H1 (cell line): ENCODE data around the gene RAD23A. TPM values are rescaled to one million over a fixed set of nuclear protein-coding genes. Genes with fewer than 3 reads are reported as not detected.

ENCODE experiments used
- CTCF ChIA-PET: fragments of 300-600 bp; sonication (Branson Sonifier 250); formaldehyde crosslinking; loops from one replicate; lab custom pipeline; 2021; ENCODE audit not compliant: partially characterized antibody; lab: Charles Lee
- POLR2A ChIA-PET: fragments of 300-600 bp; sonication (Branson Sonifier 250); formaldehyde crosslinking; loops from one replicate; lab custom pipeline; 2021; ENCODE audit warnings: inconsistent platforms; ENCODE audit not compliant: partially characterized antibody; lab: Charles Lee
- DNase-seq, 2 experiments: peaks; one replicate each; pipeline versions ENCODE4 v3.0.0 to v3.0.0-alpha.2; 2010 to 2022; ENCODE audit warnings: low spot score in 2 of 2, low read depth in 1 of 2, mixed read lengths in 1 of 2
- FAIRE-seq: peaks from 2 replicates; lab custom pipeline; 2011; peaks lifted over from hg19 to GRCh38; lab: Jason Lieb, UNC
- H2AFZ ChIP-seq: 2 replicates; pipeline ENCODE4 v1.8.1; 2012; ENCODE audit warnings: low read length, inconsistent platforms
- H2AK5ac ChIP-seq: 2 replicates; pipeline ENCODE4 v1.6.1; 2013; ENCODE audit warnings: low read depth, low read length
- H2BK120ac ChIP-seq: replicated peaks from 2 replicates; pipeline ENCODE3; 2013; ENCODE audit warnings: low read depth, low read length, inconsistent platforms
- H2BK12ac ChIP-seq: 2 replicates; pipeline ENCODE4 v1.6.1; 2013; ENCODE audit warnings: low read depth, low read length
- H2BK15ac ChIP-seq: 2 replicates; pipeline ENCODE4 v1.6.1; 2013; ENCODE audit warnings: low read length
- H2BK20ac ChIP-seq: 2 replicates; pipeline ENCODE4 v1.6.1; 2013; ENCODE audit warnings: low read length
- H2BK5ac ChIP-seq: 2 replicates; pipeline ENCODE4 v1.6.1; 2013; ENCODE audit warnings: low read depth, low read length
- H3K14ac ChIP-seq: 2 replicates; pipeline ENCODE4 v1.6.1; 2013; ENCODE audit warnings: inconsistent platforms; ENCODE audit not compliant: insufficient read length
- H3K18ac ChIP-seq: 2 replicates; pipeline ENCODE4 v1.6.1; 2013; ENCODE audit warnings: low read length; ENCODE audit errors: extremely low read depth
- H3K23ac ChIP-seq: 2 replicates; pipeline ENCODE4 v1.6.1; 2013; ENCODE audit warnings: inconsistent platforms; ENCODE audit not compliant: insufficient read length
- H3K23me2 ChIP-seq: 2 replicates; pipeline ENCODE4 v1.6.1; 2013; ENCODE audit warnings: low read depth, low read length
- H3K27ac ChIP-seq: 2 replicates; pipeline ENCODE4 v1.6.1; 2011; ENCODE audit warnings: low read depth, low read length, inconsistent platforms
- H3K27me3 ChIP-seq, 4 experiments: replicated peaks in 1 of 4; 1 replicate in 1 of 4; 2 replicates in 3 of 4; pipeline versions ENCODE4 v1.6.1 to v1.8.1; 2011 to 2013; ENCODE audit warnings: low read length in 3 of 4, mild to moderate bottlenecking in 3 of 4, inconsistent platforms in 2 of 4, mixed read lengths in 2 of 4, moderate library complexity in 1 of 4; ENCODE audit not compliant: control insufficient read depth in 3 of 4, insufficient read depth in 3 of 4; ENCODE audit errors: extremely low read depth in 1 of 4
- H3K36me3 ChIP-seq, 4 experiments: 2 replicates each; pipeline versions ENCODE4 v1.6.1 to v1.8.1; 2011 to 2013; ENCODE audit warnings: mild to moderate bottlenecking in 4 of 4, low read length in 3 of 4, moderate library complexity in 2 of 4, control low read depth in 1 of 4, inconsistent platforms in 1 of 4; ENCODE audit not compliant: insufficient read depth in 4 of 4, control insufficient read depth in 2 of 4
- H3K4ac ChIP-seq: replicated peaks from 2 replicates; pipeline ENCODE3; 2013; ENCODE audit warnings: low read length, low read depth, mixed read lengths, inconsistent platforms; ENCODE audit not compliant: insufficient read length
- H3K4me1 ChIP-seq, 4 experiments: replicated peaks in 1 of 4; 1 replicate in 1 of 4; 2 replicates in 3 of 4; pipeline versions ENCODE4 v1.6.1 to v1.8.1; 2011 to 2013; ENCODE audit warnings: low read length in 3 of 4, inconsistent platforms in 2 of 4, mixed read lengths in 1 of 4; ENCODE audit not compliant: insufficient read depth in 4 of 4, control insufficient read depth in 3 of 4
- H3K4me2 ChIP-seq, 2 experiments: 2 replicates each; pipeline versions ENCODE4 v1.6.1 to v1.8.1; 2011 to 2013; ENCODE audit warnings: low read depth in 2 of 2, low read length in 2 of 2, control low read depth in 1 of 2, inconsistent platforms in 1 of 2, mild to moderate bottlenecking in 1 of 2; ENCODE audit not compliant: insufficient read depth in 1 of 2
- H3K4me3 ChIP-seq, 4 experiments: fragments of 200-600, 300-600 bp in 1 of 4; sonication (generic), shearing (Covaris generic), sonication (Bioruptor Twin) in 1 of 4; 2 replicates each; pipeline versions ENCODE4 v1.5.1 to v1.8.1; 2011 to 2016; ENCODE audit warnings: low read length in 4 of 4, low read depth in 3 of 4, control low read depth in 2 of 4, inconsistent platforms in 2 of 4, mild to moderate bottlenecking in 2 of 4, mixed read lengths in 1 of 4, moderate library complexity in 1 of 4; ENCODE audit not compliant: insufficient read depth in 2 of 4; ENCODE audit errors: extremely low read depth in 1 of 4
- H3K56ac ChIP-seq: replicated peaks from 2 replicates; pipeline ENCODE3; 2013; ENCODE audit warnings: low read depth, mild to moderate bottlenecking, mixed read lengths, low read length, inconsistent platforms; ENCODE audit not compliant: insufficient read length
- H3K79me1 ChIP-seq: 2 replicates; pipeline ENCODE4 v1.6.1; 2013; ENCODE audit warnings: low read depth, low read length, control low read depth
- H3K79me2 ChIP-seq, 2 experiments: 2 replicates each; pipeline versions ENCODE4 v1.6.1 to v1.8.1; 2012 to 2013; ENCODE audit warnings: low read length in 2 of 2, mild to moderate bottlenecking in 2 of 2, inconsistent platforms in 1 of 2; ENCODE audit not compliant: insufficient read depth in 2 of 2, control insufficient read depth in 1 of 2
- H3K9ac ChIP-seq, 4 experiments: replicated peaks in 1 of 4; 1 replicate in 1 of 4; 2 replicates in 3 of 4; pipeline versions ENCODE4 v1.6.1 to v1.8.1; 2011 to 2013; ENCODE audit warnings: low read depth in 3 of 4, low read length in 3 of 4, control low read depth in 2 of 4, mild to moderate bottlenecking in 2 of 4, moderate library complexity in 2 of 4, inconsistent platforms in 1 of 4; ENCODE audit errors: extremely low read depth in 1 of 4
- H3K9me3 ChIP-seq, 2 experiments: 2 replicates each; pipeline versions ENCODE4 v1.6.1 to v1.8.1; 2012 to 2013; ENCODE audit warnings: mild to moderate bottlenecking in 2 of 2, moderate library complexity in 2 of 2, control low read depth in 1 of 2, inconsistent platforms in 1 of 2, low read depth in 1 of 2, low read length in 1 of 2, mixed read lengths in 1 of 2; ENCODE audit not compliant: insufficient read depth in 2 of 2
- H4K20me1 ChIP-seq, 2 experiments: replicated peaks in 1 of 2; 2 replicates each; pipeline versions ENCODE3 to v1.8.1; 2011 to 2013; ENCODE audit warnings: inconsistent platforms in 2 of 2, low read length in 2 of 2, mild to moderate bottlenecking in 1 of 2; ENCODE audit not compliant: insufficient read depth in 2 of 2, control insufficient read depth in 1 of 2
- H4K5ac ChIP-seq: 2 replicates; pipeline ENCODE4 v1.6.1; 2013; ENCODE audit warnings: low read length, low read depth, mixed read lengths, inconsistent platforms; ENCODE audit not compliant: insufficient read length
- H4K8ac ChIP-seq: 2 replicates; pipeline ENCODE4 v1.8.0; 2013; ENCODE audit warnings: mild to moderate bottlenecking, moderate library complexity, low read length, inconsistent platforms; ENCODE audit not compliant: insufficient read depth; ENCODE audit errors: extremely low read depth
- H4K91ac ChIP-seq: replicated peaks from 2 replicates; pipeline ENCODE3; 2013; ENCODE audit warnings: low read length, mixed read lengths, inconsistent platforms; ENCODE audit not compliant: insufficient read length
- BACH1 ChIP-seq: IDR thresholded peaks from 2 replicates; pipeline ENCODE4 v1.6.1; 2012; ENCODE audit warnings: low read length, improper control_type of control experiment
- CBX5 ChIP-seq: fragments of 300-800, 300-1000 bp; sonication (generic); IDR thresholded peaks from 2 replicates; pipeline ENCODE4 v1.7.1; 2016; ENCODE audit warnings: antibody characterized with exemption, low read length, low read depth
- CEBPB ChIP-seq: IDR thresholded peaks from 2 replicates; pipeline ENCODE4 v1.6.1; 2012; ENCODE audit warnings: low read depth, low read length
- CHD2 ChIP-seq: IDR thresholded peaks from 2 replicates; pipeline ENCODE4 v1.6.1; 2012; ENCODE audit warnings: low read length, improper control_type of control experiment
- CTBP2 ChIP-seq: IDR thresholded peaks from 2 replicates; pipeline ENCODE4 v1.7.0; 2011; ENCODE audit warnings: borderline replicate concordance, mild to moderate bottlenecking, moderate library complexity, mixed read lengths, low read length; ENCODE audit not compliant: insufficient read depth, insufficient read length
- HDAC2 ChIP-seq, 2 experiments: fragments of 300-600 bp in 1 of 2; sonication (generic) in 1 of 2; IDR thresholded peaks; 2 replicates each; pipeline ENCODE4 v1.6.1; 2011 to 2012; ENCODE audit warnings: low read depth in 2 of 2, low read length in 2 of 2, mild to moderate bottlenecking in 2 of 2, moderate library complexity in 2 of 2, borderline replicate concordance in 1 of 2, inconsistent platforms in 1 of 2
- HDAC6 ChIP-seq: IDR thresholded peaks from one replicate; pipeline ENCODE4 v1.7.1; 2012; ENCODE audit warnings: low read depth, mild to moderate bottlenecking, inconsistent platforms, low read length, moderate library complexity
- KDM1A ChIP-seq: fragments of 200-600, 300-600 bp; sonication (generic); IDR thresholded peaks from 2 replicates; pipeline ENCODE4 v1.7.1; 2016; ENCODE audit warnings: mild to moderate bottlenecking, low read length, borderline replicate concordance
- RAD21 ChIP-seq, 2 experiments: IDR thresholded peaks in 1 of 2; conservative IDR thresholded peaks in 1 of 2; 2 replicates each; pipeline ENCODE4 v1.6.1; 2011; ENCODE audit warnings: low read depth in 2 of 2, low read length in 2 of 2, improper control_type of control experiment in 1 of 2, inconsistent platforms in 1 of 2, mild to moderate bottlenecking in 1 of 2, moderate library complexity in 1 of 2
- RXRA ChIP-seq: IDR thresholded peaks from 2 replicates; pipeline ENCODE4 v1.6.1; 2011; ENCODE audit warnings: low read depth, mild to moderate bottlenecking, low read length, moderate library complexity; ENCODE audit not compliant: insufficient read depth
- SIX5 ChIP-seq: IDR thresholded peaks from 2 replicates; pipeline ENCODE4 v1.6.1; 2011; ENCODE audit warnings: mild to moderate bottlenecking, low read depth, low read length
- SP1 ChIP-seq: IDR thresholded peaks from 2 replicates; pipeline ENCODE4 v1.6.1; 2011; ENCODE audit warnings: low read depth, low read length
- SP2 ChIP-seq: IDR thresholded peaks from 2 replicates; pipeline ENCODE4 v1.6.1; 2012; ENCODE audit warnings: mild to moderate bottlenecking, low read length, inconsistent platforms
- WGBS, 2 experiments: shearing (Covaris generic) in 1 of 2; methylation state at CpG; one replicate each; pipeline versions ENCODE4 v1.1.6 to v1.1.7; 2013 to 2015; ENCODE audit warnings: low lambda C conversion rate in 2 of 2, mixed read lengths in 2 of 2, inconsistent platforms in 1 of 2, low coverage in 1 of 2, missing lambda C conversion rate in 1 of 2; ENCODE audit not compliant: insufficient replicate concordance in 2 of 2, insufficient coverage in 1 of 2, insufficient read length in 1 of 2; ENCODE audit errors: extremely low coverage in 1 of 2, missing lambda C conversion rate in 1 of 2; 5-methylcytosine and 5-hydroxymethylcytosine counted together
- polyA plus RNA-seq, 7 experiments: library from polyadenylated mRNA; depleted of rRNA in 3 of 7; stranded (reverse) in 5 of 7; unstranded in 2 of 7; fragments of >200 nt in 5 of 7; fragments of 200-250 nt in 2 of 7; gene quantifications; 1 replicate in 5 of 7; 2 replicates in 1 of 7; 4 replicates in 1 of 7; pipeline versions ENCODE4 v1.2.1 to v1.2.3, GENCODE V29; 2011 to 2013; ENCODE audit warnings: missing spikeins in 2 of 7, mixed read lengths in 2 of 7
- total RNA-seq: library from RNA; stranded (reverse); fragmentation: NEBNext Ultra II Directional; extraction: Animal tissue kit (Norgen Biotek cat#: 25700); gene quantifications from 2 replicates; pipeline ENCODE4 v1.2.1, GENCODE V29; 2021

Gene RAD23A
- total and polyA plus RNA-seq, 2 of the 8 experiments (the other 6 are each of a cell fraction or from before 2014, with no cell fraction given) = 40.0 to 76.1 TPM

- H4K91ac ChIP-seq = no peak overlapping the region
- ChIA-PET CTCF (interaction anchor here (0.6 to 1.5 kb wide), 5 partner anchors 9 to 296 kb away, joined by 3 to 5 read pairs (median 3); partner anchors contain the start of gene GCDH), POLR2A (interaction anchor here (0.8 to 15.0 kb wide), 10 partner anchors 9 to 48 kb away, joined by 3 to 180 read pairs (median 6); partner anchors contain the start of genes CALR, GCDH and SYCE2)
- no peak for DNase-seq
- H2BK15ac ChIP-seq = no peak overlapping the region
- no peak overlapping the region for H3K14ac ChIP-seq
- no peaks in the 10 kb centered on the region for H3K79me2 ChIP-seq
- H2BK5ac ChIP-seq = no peak overlapping the region
- no peak overlapping the region for H2BK120ac ChIP-seq
- H2AFZ ChIP-seq = no peak overlapping the region
- H3K9me3 ChIP-seq = no peaks in the 10 kb centered on the region
- no peak overlapping the region for H3K9ac ChIP-seq
- H3K4me3 ChIP-seq = no peak overlapping the region
- no peak for FAIRE-seq
- no peak overlapping the region for H2BK20ac ChIP-seq
- H3K36me3 ChIP-seq = peaks cover 8 to 24% (median 17%) of the 10 kb centered on the region in 4 experiments; a peak in 6 of 8 replicates
- no peaks in the 10 kb centered on the region for H3K4me1 ChIP-seq
- H3K79me1 ChIP-seq = no peaks in the 10 kb centered on the region
- H3K27me3 ChIP-seq = no peaks in the 10 kb centered on the region
- H2BK12ac ChIP-seq = no peak overlapping the region
- no peak overlapping the region for H4K8ac ChIP-seq
- no peak overlapping the region for H3K18ac ChIP-seq
- no peak overlapping the region for H3K4me2 ChIP-seq
- no peak overlapping the region for H3K27ac ChIP-seq
- peaks cover 0 to 2% of the 10 kb centered on the region in 2 experiments for H4K20me1 ChIP-seq
- no peak overlapping the region for H3K56ac ChIP-seq
- H3K4ac ChIP-seq = no peak overlapping the region
- H2AK5ac ChIP-seq = no peak overlapping the region
- no peak overlapping the region for H4K5ac ChIP-seq
- WGBS, 2 experiments = 93% methylated on average over 10 of the region's 10 CpGs; no CpG with 5 or more reads in 1 of the 2 experiments
- no peaks in the 10 kb centered on the region for H3K23me2 ChIP-seq
- H3K23ac ChIP-seq = no peak overlapping the region
- TF ChIP-seq SP2 (no peak), HDAC2 (IDR thresholded peaks at IDR 0.05; ENCODE audit: borderline replicate concordance in 1 of 2, low read depth in 2 of 2, low read length in 2 of 2) (no peak), RXRA (no peak), CEBPB (no peak), SP1 (no peak), CBX5 (no peak), CTBP2 (no peak), BACH1 (no peak), CHD2 (no peak), HDAC6 (no peak), KDM1A (no peak), SIX5 (no peak), RAD21 (IDR thresholded peaks at IDR 0.05 in 1 of 2, conservative IDR thresholded peaks at IDR 0.05 in 1 of 2; ENCODE audit: low read depth in 2 of 2, low read length in 2 of 2) (no peak)
Measured at GRCh38 chr19:12899891-12900518, 45.7 kb upstream of the RAD23A start.
